Measurements from ENCODE around the gene CACNA1B. TPM values are rescaled to one million over a fixed set of nuclear protein-coding genes. Genes with fewer than 3 reads are reported as not detected.
A peak's percentile ranks its signal among the peaks of the same experiment; 100 is the strongest.

CACNA1B gene
- total RNA-seq, 8 experiments from 2014 or later, result 0.04 to 12.8 (median 9.7) TPM

GRCh38 chr9:137984005-137984404, 106.4 kb downstream of the CACNA1B start:
- no peak for ATAC-seq (replicated peaks in 6 of 8)
- no peak overlapping the region for H3K27ac ChIP-seq
- WGBS, 10 experiments, result 0 to 90% (median 70%) methylated on average over 1 to 8 of the region's 16 CpGs; no CpG with 5 or more reads in 4 of the 10 experiments
- no peak overlapping the region for H3K4me3 ChIP-seq
- no peaks in the 10 kb centered on the region for H3K4me1 ChIP-seq (replicated peaks in 1 of 2)
- in situ Hi-C loops (cut with MboI; ENCODE audit: low pct_unique_long_range_greater_than_20kb in 2 of 9, low sequenced_read_pairs in 9 of 9, unreplicated experiment in 9 of 9), result no loop called here

- ATAC-seq (replicated peaks in 6 of 8), result no peak
- in situ Hi-C loops (cut with MboI; ENCODE audit: low pct_unique_long_range_greater_than_20kb in 2 of 9, low sequenced_read_pairs in 9 of 9, unreplicated experiment in 9 of 9), result no loop called here
- H3K4me3 ChIP-seq, result no peak overlapping the region
- 95% methylated on average over 2 of the region's 7 CpGs; no CpG with 5 or more reads in 9 of the 10 experiments for WGBS, 10 experiments
- H3K4me1 ChIP-seq (replicated peaks in 1 of 2), result no peaks in the 10 kb centered on the region
- no peak overlapping the region for H3K27ac ChIP-seq
Measured at GRCh38 chr9:137984520-137985257, 107.1 kb downstream of the CACNA1B start.

- no peak for ATAC-seq (replicated peaks in 6 of 8)
Measured at GRCh38 chr9:137985637-137986071, 108.1 kb downstream of the CACNA1B start.

GRCh38 chr9:137986268-137987099, 108.9 kb downstream of the CACNA1B start:
- Histone ChIP-seq H3K4me3 (no peak overlapping the region), H3K4me1 (replicated peaks in 1 of 2) (no peaks in the 10 kb centered on the region), H3K27ac (no peak overlapping the region)
- 26 to 98% (median 60%) methylated on average over 3 to 10 of the region's 22 CpGs; no CpG with 5 or more reads in 5 of the 10 experiments for WGBS, 10 experiments
- in situ Hi-C loops (cut with MboI; ENCODE audit: low pct_unique_long_range_greater_than_20kb in 2 of 9, low sequenced_read_pairs in 9 of 9, unreplicated experiment in 9 of 9), result no loop called here
- no peak for ATAC-seq (replicated peaks in 6 of 8)

More at GRCh38 chr9:137985637-137986071, 108.1 kb downstream of the CACNA1B start:
- Histone ChIP-seq H3K27ac (no peak overlapping the region), H3K4me3 (no peak overlapping the region), H3K4me1 (replicated peaks in 1 of 2) (no peaks in the 10 kb centered on the region)
- in situ Hi-C loops (cut with MboI; ENCODE audit: low pct_unique_long_range_greater_than_20kb in 2 of 9, low sequenced_read_pairs in 9 of 9, unreplicated experiment in 9 of 9), result no loop called here
- WGBS, 10 experiments, result 20 to 100% (median 99%) methylated on average over 2 to 6 of the region's 13 CpGs; no CpG with 5 or more reads in 6 of the 10 experiments

GRCh38 chr9:137987244-137988030, 109.9 kb downstream of the CACNA1B start:
- 40 to 100% (median 70%) methylated on average over 1 to 5 of the region's 10 CpGs; no CpG with 5 or more reads in 4 of the 10 experiments for WGBS, 10 experiments
- no peak for ATAC-seq (replicated peaks in 6 of 8)
- H3K27ac ChIP-seq, result no peak overlapping the region
- no peaks in the 10 kb centered on the region for H3K4me1 ChIP-seq (replicated peaks in 1 of 2)
- in situ Hi-C loops (cut with MboI; ENCODE audit: low pct_unique_long_range_greater_than_20kb in 2 of 9, low sequenced_read_pairs in 9 of 9, unreplicated experiment in 9 of 9), result no loop called here
- H3K4me3 ChIP-seq, result no peak overlapping the region

- no peak overlapping the region for H3K4me3 ChIP-seq
- no peak overlapping the region for H3K27ac ChIP-seq
- WGBS, 10 experiments, result 0 to 95% (median 79%) methylated on average over 1 to 4 of the region's 8 CpGs; no CpG with 5 or more reads in 4 of the 10 experiments
- ATAC-seq (replicated peaks in 6 of 8), result no peak
- in situ Hi-C loops (cut with MboI; ENCODE audit: low pct_unique_long_range_greater_than_20kb in 2 of 9, low sequenced_read_pairs in 9 of 9, unreplicated experiment in 9 of 9), result no loop called here
- H3K4me1 ChIP-seq (replicated peaks in 1 of 2), result no peaks in the 10 kb centered on the region
Measured at GRCh38 chr9:137988051-137988450, 110.5 kb downstream of the CACNA1B start.

- no peak overlapping the region for H3K27ac ChIP-seq
- no peak overlapping the region for H3K4me3 ChIP-seq
- no peak for ATAC-seq (replicated peaks in 6 of 8)
- in situ Hi-C loops (cut with MboI; ENCODE audit: low pct_unique_long_range_greater_than_20kb in 2 of 9, low sequenced_read_pairs in 9 of 9, unreplicated experiment in 9 of 9), result no loop called here
- no peaks in the 10 kb centered on the region for H3K4me1 ChIP-seq (replicated peaks in 1 of 2)
- 43 to 100% (median 80%) methylated on average over 1 of the region's 1 CpG; no CpG with 5 or more reads in 4 of the 10 experiments for WGBS, 10 experiments
Measured at GRCh38 chr9:137988701-137989100, 111.1 kb downstream of the CACNA1B start.

- in situ Hi-C loops (cut with MboI; ENCODE audit: low pct_unique_long_range_greater_than_20kb in 2 of 9, low sequenced_read_pairs in 9 of 9, unreplicated experiment in 9 of 9), result no loop called here
Measured at GRCh38 chr9:137989156-137989555, 111.6 kb downstream of the CACNA1B start.

GRCh38 chr9:137989999-137990715, 112.6 kb downstream of the CACNA1B start:
- in situ Hi-C loops (cut with MboI; ENCODE audit: low pct_unique_long_range_greater_than_20kb in 2 of 9, low sequenced_read_pairs in 9 of 9, unreplicated experiment in 9 of 9), result no loop called here
- Histone ChIP-seq H3K4me1 (replicated peaks in 1 of 2) (no peaks in the 10 kb centered on the region), H3K27ac (no peak overlapping the region), H3K4me3 (no peak overlapping the region)
- peak in 3 of 8 experiments; percentile 45 to 57 (median 48) for ATAC-seq (replicated peaks in 6 of 8)
- 40 to 100% (median 92%) methylated on average over 1 to 6 of the region's 8 CpGs; no CpG with 5 or more reads in 2 of the 10 experiments for WGBS, 10 experiments

More at GRCh38 chr9:137989156-137989555, 111.6 kb downstream of the CACNA1B start:
- WGBS, 10 experiments, result 44 to 100% (median 90%) methylated on average over 3 to 7 of the region's 7 CpGs; no CpG with 5 or more reads in 1 of the 10 experiments
- ATAC-seq (replicated peaks in 6 of 8), result no peak
- H3K4me1 ChIP-seq (replicated peaks in 1 of 2), result no peaks in the 10 kb centered on the region
- no peak overlapping the region for H3K27ac ChIP-seq
- H3K4me3 ChIP-seq, result no peak overlapping the region

GRCh38 chr9:138003485-138004190, 126.1 kb downstream of the CACNA1B start:
- in situ Hi-C loops (cut with MboI; ENCODE audit: low pct_unique_long_range_greater_than_20kb in 2 of 9, low sequenced_read_pairs in 9 of 9, unreplicated experiment in 9 of 9), result no loop called here
- ATAC-seq (replicated peaks in 6 of 8), result no peak
- no peaks in the 10 kb centered on the region for H3K4me1 ChIP-seq (replicated peaks in 1 of 2)
- H3K4me3 ChIP-seq, result no peak overlapping the region
- H3K27ac ChIP-seq, result no peak overlapping the region
- 0 to 100% (median 67%) methylated on average over 1 to 8 of the region's 13 CpGs; no CpG with 5 or more reads in 1 of the 10 experiments for WGBS, 10 experiments

GRCh38 chr9:138006576-138007233, 129.1 kb downstream of the CACNA1B start:
- no peaks in the 10 kb centered on the region for H3K4me1 ChIP-seq (replicated peaks in 1 of 2)
- in situ Hi-C loops (cut with MboI; ENCODE audit: low pct_unique_long_range_greater_than_20kb in 2 of 9, low sequenced_read_pairs in 9 of 9, unreplicated experiment in 9 of 9), result no loop called here
- ATAC-seq (replicated peaks in 6 of 8), result no peak
- no peak overlapping the region for H3K27ac ChIP-seq
- 55 to 95% (median 85%) methylated on average over 1 to 9 of the region's 25 CpGs; no CpG with 5 or more reads in 4 of the 10 experiments for WGBS, 10 experiments
- H3K4me3 ChIP-seq, result no peak overlapping the region
